ENCODE data around the gene DUSP23.

- TF ChIP-seq CTCF (IDR thresholded peaks at IDR 0.05), result no peak
- TF ChIP-seq POLR2A (IDR thresholded peaks at IDR 0.05), result no peak
These were observed 5.7 kb downstream of the DUSP23 start for GRCh38 chr1:159786465-159786864.
